Measurements from ENCODE around the gene ANGPTL8. TPM values are rescaled to one million over a fixed set of nuclear protein-coding genes. Genes with fewer than 3 reads are reported as not detected.

Gene ANGPTL8
- total and polyA plus RNA-seq, 10 of the 15 experiments (the other 5 are each of a cell fraction or from before 2014, with no cell fraction given), result not detected

DNA sequence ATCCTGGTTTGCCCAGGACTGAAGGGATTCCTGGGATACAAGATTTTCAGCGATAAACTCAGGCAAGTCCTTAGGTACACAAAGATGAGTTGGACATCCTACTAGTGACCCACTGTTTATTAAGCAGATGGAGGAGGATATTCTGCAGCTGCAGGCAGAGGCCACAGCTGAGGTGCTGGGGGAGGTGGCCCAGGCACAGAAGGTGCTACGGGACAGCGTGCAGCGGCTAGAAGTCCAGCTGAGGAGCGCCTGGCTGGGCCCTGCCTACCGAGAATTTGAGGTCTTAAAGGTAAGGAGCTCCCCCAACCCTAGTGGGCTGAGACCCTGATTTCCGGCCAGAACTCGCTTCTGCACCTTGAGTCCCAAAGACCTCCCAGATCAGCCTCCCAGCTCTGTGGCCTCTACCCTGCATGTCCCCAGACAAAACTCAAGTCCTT, 607 bp downstream of the ANGPTL8 start:
- ATAC-seq, result no peak
- CTCF ChIA-PET, result no interaction called here
- H3K4me1 ChIP-seq (ENCODE audit: control insufficient read depth, insufficient read depth, low read length), result no peaks in the 10 kb centered on the region
- H3K4me3 ChIP-seq, result no peak overlapping the region
- no TSS peak for BruUV-seq (replicated peaks)
- no peaks in the 10 kb centered on the region; a peak in 1 of 4 replicates for H3K36me3 ChIP-seq (ENCODE audit: control insufficient read depth in 2 of 2, insufficient read depth in 2 of 2, low read length in 1 of 2)
- in situ Hi-C loops (cut with MboI) (no loop called here), intact Hi-C loops (cut with micrococcal nuclease; ENCODE audit: unreplicated experiment) (no loop called here)
- RAD21 ChIA-PET (ENCODE audit: unreplicated experiment), result no interaction called here
- TF ChIP-seq POLR2A (IDR thresholded peaks at IDR 0.05; ENCODE audit: low read depth, low read length) (no peak), HDGF (IDR thresholded peaks at IDR 0.05) (no peak), SUZ12 (IDR thresholded peaks at IDR 0.05; ENCODE audit: unreplicated experiment) (no peak), ZNF384 (IDR thresholded peaks at IDR 0.05; ENCODE audit: borderline replicate concordance, low read depth, low read length) (no peak), POLR2AphosphoS5 (IDR thresholded peaks at IDR 0.05; ENCODE audit: low read length) (no peak), RBBP5 (conservative IDR thresholded peaks at IDR 0.05) (no peak), MXI1 (IDR thresholded peaks at IDR 0.05; ENCODE audit: low read depth, low read length) (no peak), ATF2 (IDR thresholded peaks at IDR 0.05; ENCODE audit: low read length) (no peak)
- TF ChIP-seq, protein P1, sequence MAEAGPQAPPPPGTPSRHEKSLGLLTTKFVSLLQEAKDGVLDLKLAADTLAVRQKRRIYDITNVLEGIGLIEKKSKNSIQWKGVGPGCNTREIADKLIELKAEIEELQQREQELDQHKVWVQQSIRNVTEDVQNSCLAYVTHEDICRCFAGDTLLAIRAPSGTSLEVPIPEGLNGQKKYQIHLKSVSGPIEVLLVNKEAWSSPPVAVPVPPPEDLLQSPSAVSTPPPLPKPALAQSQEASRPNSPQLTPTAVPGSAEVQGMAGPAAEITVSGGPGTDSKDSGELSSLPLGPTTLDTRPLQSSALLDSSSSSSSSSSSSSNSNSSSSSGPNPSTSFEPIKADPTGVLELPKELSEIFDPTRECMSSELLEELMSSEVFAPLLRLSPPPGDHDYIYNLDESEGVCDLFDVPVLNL (IDR thresholded peaks at IDR 0.05; ENCODE audit: low read depth, low read length), result no peak
- SMC1A ChIA-PET (ENCODE audit: uncharacterized antibody, unreplicated experiment), result no interaction called here
- H3K79me2 ChIP-seq (ENCODE audit: control insufficient read depth, insufficient read depth, low read length), result no peaks in the 10 kb centered on the region
- no peak overlapping the region for H3K9ac ChIP-seq (ENCODE audit: control insufficient read depth, insufficient read depth, low read length)
- 77% methylated on average over 8 of the region's 8 CpGs for WGBS (ENCODE audit: insufficient coverage, insufficient replicate concordance, low lambda C conversion rate, missing lambda C conversion rate)
- H4K20me1 ChIP-seq (ENCODE audit: control insufficient read depth, insufficient read depth), result no peaks in the 10 kb centered on the region
- POLR2A ChIA-PET, result interaction anchor here (0.6 kb wide), 1 partner anchor 26 kb away, joined by 3 read pairs; no protein-coding TSS in a partner anchor
- no peak overlapping the region for H3K4me2 ChIP-seq (ENCODE audit: control insufficient read depth, insufficient read depth)
- DNase-seq (ENCODE audit: low read depth, low spot score), result no peak
- H3K27ac ChIP-seq (ENCODE audit: control insufficient read depth, insufficient read depth), result no peak overlapping the region
- no peaks in the 10 kb centered on the region for H3K27me3 ChIP-seq (replicated peaks in 1 of 2; ENCODE audit: control insufficient read depth in 2 of 2, insufficient read depth in 2 of 2, low read length in 1 of 2)
- H3K9me3 ChIP-seq (replicated peaks; ENCODE audit: control insufficient read depth, insufficient read depth, low read length), result no peaks in the 10 kb centered on the region
- no peak overlapping the region for H2AFZ ChIP-seq (ENCODE audit: control insufficient read depth, low read depth, low read length)
- no peak for FAIRE-seq

Data from GM12878 (cell line).